Lung (tissue), 12 donors: ENCODE data around the gene PKLR. TPM values are rescaled to one million over a fixed set of nuclear protein-coding genes. Genes with fewer than 3 reads are reported as not detected.

ENCODE experiments used
- ATAC-seq: fragments of 200-7000 bp; cut with Tn5 transposase; one replicate; pipeline ENCODE4 v1.9.1; 2020; ENCODE audit warnings: moderate number of reproducible peaks; ENCODE audit not compliant: insufficient read depth, low FRiP score
- DNase-seq, 3 donors: peaks; one replicate each; pipeline ENCODE4 v3.0.0-alpha.2; 2013 to 2017
- H3K27ac ChIP-seq, 2 donors: one replicate each; pipeline ENCODE4 v1.5.1; 2013; ENCODE audit warnings: mild to moderate bottlenecking in 2 of 2, moderate library complexity in 2 of 2, control low read depth in 1 of 2, inconsistent platforms in 1 of 2, low read depth in 1 of 2, low read length in 1 of 2
- H3K27me3 ChIP-seq, 3 donors: one replicate each; pipeline ENCODE4 v1.5.1; 2013; ENCODE audit warnings: low read length in 2 of 3; ENCODE audit not compliant: control insufficient read depth in 3 of 3, insufficient read depth in 3 of 3
- H3K36me3 ChIP-seq, 4 donors: one replicate each; pipeline ENCODE4 v1.5.1; 2013; ENCODE audit warnings: low read length in 4 of 4, mild to moderate bottlenecking in 1 of 4, moderate library complexity in 1 of 4; ENCODE audit not compliant: control insufficient read depth in 4 of 4, insufficient read depth in 4 of 4
- H3K4me1 ChIP-seq, 5 donors: one replicate each; pipeline ENCODE4 v1.5.1; 2013; ENCODE audit warnings: low read length in 5 of 5, mild to moderate bottlenecking in 2 of 5, moderate library complexity in 1 of 5; ENCODE audit not compliant: control insufficient read depth in 5 of 5, insufficient read depth in 5 of 5
- H3K4me3 ChIP-seq: one replicate; pipeline ENCODE4 v1.5.1; 2013; ENCODE audit warnings: mild to moderate bottlenecking, control low read depth, moderate library complexity
- H3K9ac ChIP-seq, 2 donors: one replicate each; pipeline ENCODE4 v1.5.1; 2013; ENCODE audit warnings: low read length in 2 of 2, control low read depth in 1 of 2; ENCODE audit not compliant: insufficient read depth in 1 of 2
- H3K9me3 ChIP-seq, 4 donors: one replicate each; pipeline ENCODE4 v1.5.1; 2013; ENCODE audit warnings: low read length in 3 of 4, mild to moderate bottlenecking in 1 of 4, moderate library complexity in 1 of 4; ENCODE audit not compliant: control insufficient read depth in 4 of 4, insufficient read depth in 3 of 4
- CTCF ChIP-seq: IDR thresholded peaks from 2 replicates; pipeline ENCODE4 v1.5.1; 2012; ENCODE audit warnings: mild to moderate bottlenecking; ENCODE audit errors: control extremely low read depth, extremely low read depth
- WGBS, 2 donors: extraction: QIAGEN DNeasy Blood & Tissue Kit; methylation state at CpG; one replicate each; pipeline ENCODE4 v1.1.7; 2013; 5-methylcytosine and 5-hydroxymethylcytosine counted together
- polyA plus RNA-seq, 2 donors: library from polyadenylated mRNA; stranded (reverse); fragments of 200-250 nt; gene quantifications; one replicate each; pipeline ENCODE4 v1.2.1, GENCODE V29; 2013
- total RNA-seq, 2 donors: library from RNA; depleted of rRNA in 1 of 2; stranded (reverse); fragments of >200 nt in 1 of 2; gene quantifications; one replicate each; pipeline ENCODE4 v1.2.1, GENCODE V29; 2014 to 2021
- donor health status: control.
- donor health status: control.
- donor health status: Bipolar disorder and iron deficiency.
- donor health status: healthy.
- donor health status: DM: yes; HTN: yes; CAD: no.

The PKLR gene
- total and polyA plus RNA-seq, 4 donors = 0.02 to 0.09 TPM; not detected in 2

- no peaks in the 10 kb centered on the region for H3K27me3 ChIP-seq
- H3K36me3 ChIP-seq = peaks cover 27 to 32% (median 29%) of the 10 kb centered on the region in 4 donors
- H3K4me1 ChIP-seq = peaks cover 3 to 22% (median 5%) of the 10 kb centered on the region in 5 donors
- WGBS, 2 donors = 4 to 8% methylated on average over 31 to 44 of the region's 44 CpGs
- ATAC-seq (peak; percentile 12), DNase-seq (peak in 2 of 3 donors; percentile 56 to 61)
- H3K27ac ChIP-seq = peak overlapping the region; percentile 78 to 85
- no peak for TF ChIP-seq CTCF
- peak overlapping the region; percentile 66 for H3K4me3 ChIP-seq
- H3K9me3 ChIP-seq = no peaks in the 10 kb centered on the region
- H3K9ac ChIP-seq = peak overlapping the region; percentile 58 to 92
Measured at GRCh38 chr1:155272466-155273342, 28.5 kb downstream of the PKLR start.

GRCh38 chr1:155269381-155269780 lies 31.9 kb downstream of the PKLR start:
- DNase-seq (no peak), ATAC-seq (no peak)
- Histone ChIP-seq H3K9ac (no peak overlapping the region), H3K4me1 (peaks cover 0 to 15% (median 5%) of the 10 kb centered on the region in 5 donors), H3K27me3 (no peaks in the 10 kb centered on the region), H3K36me3 (peaks cover 40 to 60% (median 48%) of the 10 kb centered on the region in 4 donors), H3K9me3 (no peaks in the 10 kb centered on the region), H3K27ac (no peak overlapping the region), H3K4me3 (no peak overlapping the region)
- TF ChIP-seq CTCF = no peak
- WGBS, 2 donors = 95 to 96% methylated on average over 21 of the region's 21 CpGs

GRCh38 chr1:155268630-155269029 lies 32.6 kb downstream of the PKLR start:
- no peaks in the 10 kb centered on the region for H3K9me3 ChIP-seq

More at GRCh38 chr1:155268630-155269029, 32.6 kb downstream of the PKLR start:
- Histone ChIP-seq H3K9ac (no peak overlapping the region), H3K27ac (no peak overlapping the region), H3K27me3 (no peaks in the 10 kb centered on the region), H3K4me3 (no peak overlapping the region), H3K4me1 (peaks cover 0 to 12% (median 5%) of the 10 kb centered on the region in 5 donors), H3K36me3 (peaks cover 44 to 66% (median 53%) of the 10 kb centered on the region in 4 donors)
- WGBS, 2 donors = 94 to 96% methylated on average over 21 of the region's 21 CpGs
- DNase-seq (no peak), ATAC-seq (no peak)
- TF ChIP-seq CTCF = no peak
